ENCODE data around the gene RAB40C.

The RAB40C gene

DNA sequence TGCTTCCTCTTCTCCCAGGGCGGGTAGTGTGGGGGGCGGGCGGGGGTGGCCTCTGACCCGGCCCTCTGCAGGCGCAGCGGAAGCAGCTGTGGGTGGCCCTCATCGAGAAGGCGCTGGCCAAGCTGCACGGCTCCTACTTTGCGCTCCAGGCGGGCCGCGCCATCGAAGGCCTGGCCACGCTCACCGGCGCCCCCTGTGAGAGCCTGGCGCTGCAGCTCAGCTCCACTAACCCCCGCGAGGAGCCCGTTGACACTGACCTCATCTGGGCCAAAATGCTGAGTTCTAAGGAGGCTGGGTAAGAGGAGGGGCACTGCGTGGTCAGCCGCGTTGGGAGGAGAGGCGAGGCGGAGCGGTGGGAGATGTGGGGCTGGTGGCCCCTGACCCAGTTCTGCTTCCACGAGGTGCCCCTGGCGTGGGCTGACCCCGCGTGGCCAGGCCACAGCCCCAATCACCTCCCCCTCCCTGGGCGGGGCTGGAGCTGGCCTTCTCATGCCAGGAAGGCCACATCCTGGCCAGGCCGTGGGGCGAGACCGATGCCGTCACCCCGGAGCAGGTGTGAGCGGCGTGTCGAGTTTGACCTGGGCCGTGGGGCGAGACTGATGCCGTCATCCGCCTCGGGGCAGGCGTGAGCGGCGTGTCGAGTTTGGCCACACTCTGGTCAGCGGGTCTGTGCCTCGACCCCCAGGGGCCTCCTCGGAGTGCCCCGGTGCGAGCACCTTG lies 40.2 kb upstream of the RAB40C start:
- Histone ChIP-seq H3K9me3 (ENCODE audit: insufficient read depth, low read depth, low read length) (no peaks in the 10 kb centered on the region), H3K4me2 (ENCODE audit: low read depth, low read length, poor library complexity, severe bottlenecking) (no peak overlapping the region), H3K36me3 (ENCODE audit: insufficient read depth, low read length) (no peaks in the 10 kb centered on the region), H3K79me2 (ENCODE audit: insufficient read depth, low read length) (no peaks in the 10 kb centered on the region), H4K20me1 (ENCODE audit: insufficient read depth, low read length, poor library complexity, severe bottlenecking) (no peaks in the 10 kb centered on the region), H3K9ac (ENCODE audit: low read depth, low read length, poor library complexity, severe bottlenecking) (no peak overlapping the region), H3K4me3 (ENCODE audit: low read length, poor library complexity, severe bottlenecking) (no peak overlapping the region), H2AFZ (ENCODE audit: low read length) (no peak overlapping the region), H3K27me3 (ENCODE audit: insufficient read depth, low read length, poor library complexity, severe bottlenecking) (no peaks in the 10 kb centered on the region), H3K4me1 (ENCODE audit: insufficient read depth, low read length, poor library complexity, severe bottlenecking) (no peaks in the 10 kb centered on the region), H3K9me2 (replicated peaks; ENCODE audit: low read depth, low read length) (no peaks in the 10 kb centered on the region), H3F3A (ENCODE audit: low read depth) (no peaks in the 10 kb centered on the region)
- no peak for TF ChIP-seq EZH2phosphoT487 (IDR thresholded peaks at IDR 0.05; ENCODE audit: borderline replicate concordance)
- TF ChIP-seq, protein P1, sequence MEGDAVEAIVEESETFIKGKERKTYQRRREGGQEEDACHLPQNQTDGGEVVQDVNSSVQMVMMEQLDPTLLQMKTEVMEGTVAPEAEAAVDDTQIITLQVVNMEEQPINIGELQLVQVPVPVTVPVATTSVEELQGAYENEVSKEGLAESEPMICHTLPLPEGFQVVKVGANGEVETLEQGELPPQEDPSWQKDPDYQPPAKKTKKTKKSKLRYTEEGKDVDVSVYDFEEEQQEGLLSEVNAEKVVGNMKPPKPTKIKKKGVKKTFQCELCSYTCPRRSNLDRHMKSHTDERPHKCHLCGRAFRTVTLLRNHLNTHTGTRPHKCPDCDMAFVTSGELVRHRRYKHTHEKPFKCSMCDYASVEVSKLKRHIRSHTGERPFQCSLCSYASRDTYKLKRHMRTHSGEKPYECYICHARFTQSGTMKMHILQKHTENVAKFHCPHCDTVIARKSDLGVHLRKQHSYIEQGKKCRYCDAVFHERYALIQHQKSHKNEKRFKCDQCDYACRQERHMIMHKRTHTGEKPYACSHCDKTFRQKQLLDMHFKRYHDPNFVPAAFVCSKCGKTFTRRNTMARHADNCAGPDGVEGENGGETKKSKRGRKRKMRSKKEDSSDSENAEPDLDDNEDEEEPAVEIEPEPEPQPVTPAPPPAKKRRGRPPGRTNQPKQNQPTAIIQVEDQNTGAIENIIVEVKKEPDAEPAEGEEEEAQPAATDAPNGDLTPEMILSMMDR (conservative IDR thresholded peaks at IDR 0.05; ENCODE audit: low read length), result no peak; the same call in 1 of the 2 replicates

DNA sequence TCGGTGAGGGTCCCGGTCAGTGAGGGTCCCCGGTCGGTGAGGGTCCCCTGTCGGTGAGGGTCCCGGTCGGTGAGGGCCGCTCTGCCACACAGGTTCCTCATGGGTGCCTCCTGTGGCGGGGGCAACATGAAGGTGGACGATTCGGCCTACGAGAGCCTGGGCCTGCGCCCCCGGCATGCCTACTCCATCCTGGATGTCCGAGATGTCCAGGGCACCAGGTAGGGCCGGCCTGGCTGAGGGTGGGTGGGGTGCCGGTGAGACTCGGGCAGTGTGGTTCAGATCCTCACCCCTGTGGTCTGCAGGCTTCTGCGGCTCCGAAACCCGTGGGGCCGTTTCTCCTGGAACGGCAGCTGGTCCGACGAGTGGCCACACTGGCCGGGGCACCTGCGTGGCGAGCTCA lies 38.7 kb upstream of the RAB40C start:
- Histone ChIP-seq H3K9ac (ENCODE audit: low read depth, low read length, poor library complexity, severe bottlenecking) (no peak overlapping the region), H3F3A (ENCODE audit: low read depth) (no peaks in the 10 kb centered on the region), H3K4me1 (ENCODE audit: insufficient read depth, low read length, poor library complexity, severe bottlenecking) (no peaks in the 10 kb centered on the region), H3K9me2 (replicated peaks; ENCODE audit: low read depth, low read length) (no peaks in the 10 kb centered on the region), H4K20me1 (ENCODE audit: insufficient read depth, low read length, poor library complexity, severe bottlenecking) (no peaks in the 10 kb centered on the region), H2AFZ (ENCODE audit: low read length) (no peak overlapping the region), H3K36me3 (ENCODE audit: insufficient read depth, low read length) (no peaks in the 10 kb centered on the region), H3K4me2 (ENCODE audit: low read depth, low read length, poor library complexity, severe bottlenecking) (no peak overlapping the region), H3K79me2 (ENCODE audit: insufficient read depth, low read length) (no peaks in the 10 kb centered on the region), H3K9me3 (ENCODE audit: insufficient read depth, low read depth, low read length) (no peaks in the 10 kb centered on the region), H3K4me3 (ENCODE audit: low read length, poor library complexity, severe bottlenecking) (no peak overlapping the region), H3K27me3 (ENCODE audit: insufficient read depth, low read length, poor library complexity, severe bottlenecking) (no peaks in the 10 kb centered on the region)
- no peak for TF ChIP-seq EZH2phosphoT487 (IDR thresholded peaks at IDR 0.05; ENCODE audit: borderline replicate concordance)
- TF ChIP-seq, protein P1 (conservative IDR thresholded peaks at IDR 0.05; ENCODE audit: low read length), result no peak

DNA sequence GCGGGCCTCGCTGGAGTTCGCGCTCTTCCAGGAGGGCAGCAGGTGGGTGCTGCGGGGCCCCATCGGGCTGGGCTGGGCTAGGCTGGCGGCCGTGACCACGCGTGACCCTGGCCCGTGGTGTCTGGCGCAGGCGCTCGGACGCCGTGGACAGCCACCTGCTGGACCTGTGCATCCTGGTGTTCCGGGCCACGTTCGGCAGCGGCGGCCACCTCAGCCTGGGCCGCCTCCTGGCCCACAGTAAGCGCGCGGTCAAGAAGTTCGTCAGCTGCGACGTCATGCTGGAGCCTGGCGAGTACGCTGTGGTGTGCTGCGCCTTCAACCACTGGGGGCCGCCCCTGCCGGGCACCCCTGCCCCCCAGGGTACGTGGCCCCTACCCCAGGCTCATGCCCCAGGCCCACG lies 37.7 kb upstream of the RAB40C start:
- H3K9ac ChIP-seq (ENCODE audit: low read depth, low read length, poor library complexity, severe bottlenecking), result no peak overlapping the region
- no peaks in the 10 kb centered on the region for H3F3A ChIP-seq (ENCODE audit: low read depth)
- no peak overlapping the region for H3K4me3 ChIP-seq (ENCODE audit: low read length, poor library complexity, severe bottlenecking)
- no peak for TF ChIP-seq EZH2phosphoT487 (IDR thresholded peaks at IDR 0.05; ENCODE audit: borderline replicate concordance)
- TF ChIP-seq, protein P1 (conservative IDR thresholded peaks at IDR 0.05; ENCODE audit: low read length), result no peak
- H3K4me2 ChIP-seq (ENCODE audit: low read depth, low read length, poor library complexity, severe bottlenecking), result no peak overlapping the region
- no peaks in the 10 kb centered on the region for H3K27me3 ChIP-seq (ENCODE audit: insufficient read depth, low read length, poor library complexity, severe bottlenecking)
- H3K36me3 ChIP-seq (ENCODE audit: insufficient read depth, low read length), result no peaks in the 10 kb centered on the region
- no peak overlapping the region for H2AFZ ChIP-seq (ENCODE audit: low read length)
- H3K79me2 ChIP-seq (ENCODE audit: insufficient read depth, low read length), result no peaks in the 10 kb centered on the region
- no peaks in the 10 kb centered on the region for H3K9me3 ChIP-seq (ENCODE audit: insufficient read depth, low read depth, low read length)
- H4K20me1 ChIP-seq (ENCODE audit: insufficient read depth, low read length, poor library complexity, severe bottlenecking), result no peaks in the 10 kb centered on the region
- no peaks in the 10 kb centered on the region for H3K4me1 ChIP-seq (ENCODE audit: insufficient read depth, low read length, poor library complexity, severe bottlenecking)
- H3K9me2 ChIP-seq (replicated peaks; ENCODE audit: low read depth, low read length), result no peaks in the 10 kb centered on the region

All from Loucy (cell line).